HL-60 (cell line): ENCODE measurements around the gene PPP3CB.

Source experiments
- CTCF ChIP-seq: IDR thresholded peaks from one replicate; pipeline ENCODE4 v1.5.1; 2011; ENCODE audit warnings: low read length, control low read depth, inconsistent platforms; ENCODE audit not compliant: insufficient read depth
- GABPA ChIP-seq: IDR thresholded peaks from 2 replicates; pipeline ENCODE4 v1.6.1; 2012; ENCODE audit warnings: low read depth
- POLR2AphosphoS5 ChIP-seq: IDR thresholded peaks from 2 replicates; pipeline ENCODE4 v1.6.1; 2012; ENCODE audit warnings: low read depth
- REST ChIP-seq: IDR thresholded peaks from 2 replicates; pipeline ENCODE4 v1.6.1; 2012; ENCODE audit warnings: low read depth; ENCODE audit not compliant: insufficient replicate concordance
- SPI1 ChIP-seq: IDR thresholded peaks from 2 replicates; pipeline ENCODE4 v1.6.1; 2012; ENCODE audit warnings: low read depth, mild to moderate bottlenecking, borderline replicate concordance

- TF ChIP-seq CTCF, result no peak
- TF ChIP-seq GABPA, result no peak
- no peak for TF ChIP-seq POLR2AphosphoS5
- TF ChIP-seq REST, result no peak
- TF ChIP-seq SPI1, result no peak
These were observed 56.1 kb downstream of the PPP3CB start for GRCh38 chr10:73439605-73440312.
